HG03521 (cell line): Measurements from ENCODE around the gene H1-8.

Source experiments
- ATAC-seq: cut with Tn5 transposase; IDR thresholded peaks from one replicate; pipeline ENCODE4 v1.9.1; 2021; ENCODE audit warnings: mild to moderate bottlenecking, moderate library complexity; ENCODE audit not compliant: unreplicated experiment

H1-8 gene

DNA sequence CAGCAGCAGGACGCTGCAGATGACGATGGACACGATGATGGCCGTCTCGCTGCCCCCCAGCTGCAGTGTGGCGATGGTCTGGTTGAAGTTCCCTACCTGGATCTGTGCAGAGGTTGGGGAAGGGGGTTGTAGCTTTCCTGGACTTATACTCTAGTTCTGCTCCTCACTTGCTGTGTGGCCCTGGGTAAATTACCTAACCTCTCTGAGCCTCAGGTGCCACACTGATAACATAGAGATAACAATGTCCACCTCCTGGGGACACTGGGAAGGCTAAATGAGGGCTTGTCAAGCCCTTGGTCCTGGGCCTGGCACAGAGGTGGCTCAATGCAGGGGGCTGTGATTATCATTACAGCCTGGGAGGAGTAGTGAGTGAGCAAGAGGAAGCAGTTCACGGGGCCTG lies 26.9 kb downstream of the H1-8 start:
- no peak for ATAC-seq

DNA sequence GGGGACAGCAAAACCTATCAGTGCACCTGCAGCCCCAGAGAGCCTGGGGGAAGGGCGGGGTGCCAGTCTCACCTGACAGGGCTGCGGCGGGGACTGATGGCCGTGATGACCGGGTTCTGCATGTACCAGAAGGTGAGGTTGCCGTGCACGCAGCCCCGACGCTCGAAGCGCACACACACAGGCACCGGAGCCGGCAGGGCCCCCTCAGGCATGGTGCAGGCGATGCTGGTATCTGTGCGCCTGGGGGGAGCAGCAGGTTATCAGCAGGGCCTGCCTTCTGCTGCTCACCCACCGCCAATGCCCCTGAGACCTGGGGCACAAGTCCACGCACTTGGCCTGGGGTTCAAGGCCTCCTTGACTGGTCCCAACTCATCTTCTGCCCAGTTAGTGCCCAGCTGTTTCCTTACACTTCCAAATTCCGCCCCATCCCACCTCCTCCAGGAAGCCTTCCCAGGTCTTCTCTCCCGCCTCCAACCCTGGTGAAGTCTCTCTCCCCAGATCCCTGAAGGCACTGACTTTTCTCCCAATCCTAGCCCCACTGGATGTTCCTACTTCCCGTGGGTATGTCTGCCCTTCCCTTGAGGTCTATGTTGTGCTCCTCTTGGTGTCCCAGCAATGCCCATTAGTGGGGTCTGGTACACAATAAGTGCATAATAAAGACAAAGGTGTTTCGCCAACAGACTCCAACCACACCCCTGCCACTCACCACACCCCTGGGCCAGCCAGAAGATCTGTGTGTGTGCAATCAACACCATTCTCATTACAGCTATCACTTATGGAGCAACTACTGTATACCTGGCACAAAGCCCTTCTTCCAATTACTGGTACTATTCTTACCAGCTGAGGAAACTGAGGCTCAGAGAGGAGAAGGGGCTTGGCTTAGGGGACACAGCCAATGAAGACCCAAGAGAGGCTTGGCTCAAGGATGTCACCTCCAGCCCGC lies 28.9 kb downstream of the H1-8 start:
- no peak for ATAC-seq

DNA sequence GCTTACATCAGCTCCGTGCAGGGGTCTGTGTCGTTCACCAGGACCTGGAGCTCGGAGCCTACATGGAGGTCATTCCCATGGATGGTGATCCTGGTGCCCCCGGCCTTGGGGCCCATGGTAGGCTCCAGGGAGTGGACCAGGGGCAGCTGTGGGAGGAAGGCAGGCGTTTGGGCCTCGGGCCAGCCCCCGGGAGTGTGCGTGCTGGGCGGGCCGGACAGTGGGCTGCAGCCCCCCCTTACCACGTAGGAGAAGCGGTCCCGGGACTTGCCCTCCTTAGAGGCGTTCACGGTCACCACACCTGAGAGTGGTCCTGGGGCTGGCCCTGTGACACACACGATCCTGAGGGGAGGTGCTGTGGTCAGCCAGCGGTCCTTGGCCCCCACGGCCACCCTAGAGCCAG lies 29.6 kb downstream of the H1-8 start:
- no peak for ATAC-seq

DNA sequence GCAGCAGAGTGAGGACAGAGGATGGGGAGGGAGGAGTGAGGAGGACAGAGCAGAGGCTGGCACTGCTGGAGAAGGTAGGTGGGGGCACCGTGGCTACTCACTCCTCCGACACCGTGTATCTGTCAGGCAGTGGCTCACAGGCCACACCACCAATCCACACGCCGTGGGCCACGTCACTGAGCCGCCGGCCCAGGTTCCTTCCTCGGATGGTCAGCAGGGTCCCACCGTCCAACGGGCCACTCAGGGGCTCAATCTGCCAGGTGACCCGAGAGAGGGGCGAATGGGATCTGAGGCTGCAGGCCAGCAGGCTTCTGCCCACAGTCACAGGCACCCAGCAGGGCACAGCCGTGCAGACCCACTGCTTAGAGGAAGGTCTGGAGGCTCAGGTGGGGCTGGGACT lies 30.5 kb downstream of the H1-8 start:
- no peak for ATAC-seq

DNA sequence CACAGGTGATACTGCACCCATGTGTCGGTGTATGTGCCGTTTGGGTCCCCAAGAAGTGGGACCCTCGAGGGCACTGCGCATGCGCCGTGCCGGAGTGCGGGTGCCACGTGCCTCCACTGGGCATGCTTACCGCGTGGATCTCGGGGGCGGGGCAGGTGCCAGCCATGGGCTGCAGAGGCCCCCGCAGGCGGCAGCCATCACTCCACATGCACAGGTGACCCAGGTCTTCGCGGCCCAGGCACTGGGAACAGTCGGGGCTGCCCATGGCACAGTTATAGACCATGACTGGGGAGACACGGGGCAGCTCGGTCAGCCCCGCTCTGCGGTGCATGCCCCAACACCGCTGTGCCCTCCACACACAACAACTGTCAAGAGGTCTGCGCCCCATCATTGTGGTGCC lies 31.2 kb downstream of the H1-8 start:
- ATAC-seq: no peak

DNA sequence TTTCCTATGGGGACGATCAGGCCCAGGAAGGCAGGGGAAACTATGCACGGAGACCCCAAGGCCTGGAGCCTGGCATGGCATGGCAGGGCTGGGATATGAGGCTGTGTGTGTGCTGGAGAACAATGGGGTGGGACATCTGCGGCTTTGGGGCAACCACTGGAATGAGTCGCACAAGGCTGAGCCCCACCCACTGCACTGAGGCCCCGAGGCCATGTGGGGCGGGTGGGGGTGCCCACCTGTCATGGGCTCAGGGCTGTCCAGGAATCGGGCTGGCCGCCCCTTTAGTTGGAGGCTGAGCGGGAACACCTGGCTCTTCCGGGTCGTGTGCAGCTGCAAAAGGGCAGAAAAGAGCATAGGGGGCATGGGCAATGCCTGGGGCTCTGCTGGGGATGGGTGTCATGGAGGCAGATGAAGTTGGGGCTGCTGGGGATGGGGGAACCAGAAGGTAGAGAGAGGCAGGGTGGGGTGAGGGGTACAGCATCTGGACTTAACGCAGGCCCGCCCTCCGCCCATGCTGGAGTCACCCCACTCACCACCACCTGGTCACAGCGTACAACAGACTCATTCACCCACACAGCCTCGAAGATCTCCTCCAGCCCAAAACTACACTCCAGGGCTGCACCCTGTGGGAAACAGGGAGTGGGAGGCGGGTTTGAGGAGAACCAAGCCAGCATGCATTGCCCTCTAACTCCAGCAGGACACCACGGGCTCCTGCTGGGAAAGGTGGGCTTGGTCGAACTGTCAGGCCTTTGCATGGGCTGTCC lies 32.4 kb downstream of the H1-8 start:
- ATAC-seq: no peak

DNA sequence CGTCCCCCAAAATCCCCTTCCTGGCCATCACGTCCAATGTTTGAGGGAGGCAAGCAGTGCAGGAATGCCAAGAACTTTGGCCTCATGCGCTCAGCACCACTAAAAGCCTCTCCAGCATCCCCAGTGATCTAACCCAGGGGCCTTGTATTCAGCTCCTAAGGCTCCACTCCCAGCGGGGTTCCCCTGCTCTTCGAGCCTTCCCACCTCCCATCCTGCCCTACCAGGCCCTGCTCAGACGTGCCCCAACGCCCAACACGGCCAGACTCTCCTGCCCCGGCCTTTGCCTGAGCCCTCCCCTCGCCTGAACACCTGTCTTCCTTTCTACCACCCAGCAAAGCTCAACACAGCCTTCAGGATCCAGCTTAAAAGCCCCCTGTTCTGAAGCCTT lies 33.0 kb downstream of the H1-8 start:
- no peak for ATAC-seq

DNA sequence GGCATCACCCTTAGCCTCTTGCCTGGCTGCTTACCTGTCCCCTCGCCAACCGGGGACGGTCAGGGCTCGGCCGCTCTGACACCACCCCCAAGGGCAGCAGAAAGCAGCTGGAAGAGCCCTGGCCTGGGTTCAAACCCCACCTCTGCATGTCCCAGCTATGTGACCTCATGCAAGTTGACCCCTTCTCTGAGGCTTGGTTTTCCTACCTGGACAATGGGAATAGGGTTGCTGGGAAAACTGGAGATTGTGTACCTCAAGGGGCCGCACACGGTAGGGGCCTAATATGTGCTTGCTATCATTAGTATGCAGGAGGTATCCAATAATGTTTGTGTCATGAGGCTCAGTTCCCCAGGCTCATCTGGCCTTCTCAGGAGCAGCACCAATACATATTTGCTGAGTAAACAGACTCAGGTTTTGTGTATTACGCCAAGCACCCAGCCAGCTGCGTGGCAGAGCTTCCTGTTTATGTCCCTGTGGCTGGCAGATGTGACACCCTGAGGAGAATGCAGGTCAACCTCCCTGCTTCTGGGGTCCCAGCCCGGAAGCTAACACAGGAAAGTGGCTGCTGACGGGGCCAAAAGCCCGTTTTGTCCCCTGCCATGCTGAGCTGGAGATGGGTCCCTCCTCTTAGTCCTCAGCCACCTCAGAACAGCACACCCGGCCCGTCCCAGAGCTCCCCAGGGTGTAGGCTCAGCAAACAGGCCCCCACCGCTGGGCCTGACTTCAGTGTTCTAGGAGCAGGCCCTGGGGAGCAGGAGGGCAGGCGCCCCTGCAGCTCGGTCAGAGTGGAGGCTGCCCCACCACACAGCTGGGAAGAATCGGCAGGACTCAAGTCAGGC lies 33.8 kb downstream of the H1-8 start:
- ATAC-seq: no peak

DNA sequence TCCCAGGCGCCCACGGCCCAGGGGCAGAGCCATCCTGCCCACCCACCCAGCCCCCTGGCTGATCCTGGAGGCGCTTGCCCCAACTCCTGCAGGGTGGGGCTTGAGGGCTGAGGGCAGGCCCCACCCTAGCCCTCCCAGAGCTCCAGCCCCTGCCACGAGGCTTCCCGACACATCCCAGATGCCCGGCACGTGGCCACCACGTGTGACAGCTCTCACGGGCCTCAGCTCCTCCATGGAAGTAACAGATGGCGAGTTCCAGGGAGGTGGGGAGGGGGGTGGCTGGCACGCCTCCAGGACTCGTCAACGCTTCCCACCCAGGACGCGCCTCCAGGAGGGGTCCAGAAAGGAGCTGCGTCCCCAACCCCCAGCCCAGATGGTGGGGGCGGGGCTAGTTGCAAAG lies 34.4 kb downstream of the H1-8 start:
- no peak for ATAC-seq

DNA sequence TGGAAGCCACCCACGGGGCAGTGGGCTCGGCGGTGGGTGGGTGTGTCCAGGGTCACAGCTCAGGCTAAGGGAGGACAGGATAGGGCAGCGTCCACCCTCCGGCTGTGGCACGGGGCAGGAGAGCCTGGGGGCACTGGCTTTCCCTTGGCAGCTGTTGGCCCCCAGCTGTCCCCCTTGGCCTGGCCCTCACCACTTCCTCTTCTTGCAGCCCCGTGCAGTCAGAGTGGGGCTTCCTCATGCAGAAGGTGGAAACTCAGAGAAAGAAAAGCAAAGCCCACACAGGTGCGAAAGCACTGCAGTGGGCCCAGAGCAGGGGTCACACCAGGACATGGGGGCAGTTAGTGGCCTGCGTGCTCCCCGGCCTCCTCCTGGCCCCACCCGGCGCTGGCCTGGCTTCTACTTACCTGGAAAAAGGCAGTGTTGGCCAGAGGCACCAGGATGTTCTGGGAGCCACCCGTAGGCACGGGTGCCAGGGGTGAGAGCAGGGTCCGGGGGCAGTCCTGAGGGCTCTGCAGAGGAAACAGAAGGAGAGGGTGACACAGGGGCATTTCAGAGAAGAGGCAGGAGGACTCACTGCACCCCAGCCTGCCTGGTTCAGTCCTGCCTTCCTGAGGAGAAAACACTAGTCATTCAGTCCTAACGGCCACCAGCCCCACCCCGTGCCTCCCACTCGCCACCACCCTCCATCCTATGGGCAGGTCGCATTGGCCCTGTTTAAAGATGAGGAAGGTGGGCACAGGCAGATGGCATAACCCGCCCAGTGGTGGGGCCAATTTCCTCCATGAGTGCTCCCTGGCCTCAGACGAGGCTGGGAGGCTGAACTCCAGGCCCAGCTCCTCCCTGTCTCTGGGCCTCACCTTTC lies 35.2 kb downstream of the H1-8 start:
- no peak for ATAC-seq

DNA sequence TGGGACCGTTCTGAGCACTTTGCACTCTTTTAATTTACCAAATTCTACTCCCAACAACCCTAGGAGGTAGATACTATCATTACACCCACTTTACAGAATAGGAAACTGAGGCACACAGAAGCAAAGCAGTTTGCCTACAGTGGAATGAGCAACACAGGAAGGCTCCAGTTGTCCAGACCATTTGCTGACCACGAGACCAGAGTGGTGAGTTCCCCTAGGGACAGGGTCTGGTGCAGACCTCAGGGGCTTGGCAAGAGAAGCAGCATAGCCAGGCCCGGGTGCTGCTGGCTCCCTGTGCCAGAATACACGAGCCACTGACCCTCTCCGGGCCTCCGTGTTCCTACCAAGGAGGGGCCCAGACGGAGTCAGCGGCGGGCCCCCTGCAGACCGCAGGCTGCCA lies 37.0 kb downstream of the H1-8 start:
- no peak for ATAC-seq

DNA sequence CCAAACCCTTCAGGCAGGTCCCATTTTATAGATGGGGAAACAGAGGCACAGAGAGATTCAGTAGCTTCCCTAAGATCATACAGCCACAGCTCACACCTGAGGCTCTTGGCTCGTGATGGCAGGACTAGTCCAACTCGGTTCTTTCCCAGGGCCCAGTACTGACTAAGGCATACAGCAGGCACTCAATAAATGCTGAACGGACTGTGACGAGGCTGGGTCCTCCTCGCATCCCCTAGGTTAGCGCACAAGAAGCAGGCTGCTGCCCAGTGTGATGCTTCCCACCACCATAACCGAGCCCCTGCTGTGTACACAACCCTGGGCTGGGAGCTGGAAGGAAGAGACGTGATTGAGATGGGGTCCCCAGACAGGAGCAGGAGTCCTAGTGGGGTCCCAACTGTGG lies 38.6 kb downstream of the H1-8 start:
- ATAC-seq: no peak

DNA sequence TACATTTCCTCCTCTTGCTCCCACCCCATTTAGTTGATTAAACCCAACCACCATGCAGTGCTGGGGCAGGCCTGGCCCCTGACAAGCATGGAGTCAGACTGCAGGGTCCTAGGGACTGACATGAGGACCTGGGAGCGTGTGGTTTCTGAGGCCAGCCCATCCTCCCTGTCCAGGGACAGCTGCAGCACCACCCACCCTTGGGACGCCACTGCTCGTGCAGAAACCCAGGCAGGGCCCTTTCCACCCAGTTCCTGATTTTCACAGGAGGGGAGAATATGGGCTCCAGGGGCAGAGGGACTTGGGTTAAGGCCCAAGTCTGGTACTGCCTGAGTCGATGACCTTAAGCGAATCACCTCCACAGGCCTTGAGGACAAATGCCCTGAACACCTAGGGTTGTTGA lies 39.8 kb downstream of the H1-8 start:
- no peak for ATAC-seq

DNA sequence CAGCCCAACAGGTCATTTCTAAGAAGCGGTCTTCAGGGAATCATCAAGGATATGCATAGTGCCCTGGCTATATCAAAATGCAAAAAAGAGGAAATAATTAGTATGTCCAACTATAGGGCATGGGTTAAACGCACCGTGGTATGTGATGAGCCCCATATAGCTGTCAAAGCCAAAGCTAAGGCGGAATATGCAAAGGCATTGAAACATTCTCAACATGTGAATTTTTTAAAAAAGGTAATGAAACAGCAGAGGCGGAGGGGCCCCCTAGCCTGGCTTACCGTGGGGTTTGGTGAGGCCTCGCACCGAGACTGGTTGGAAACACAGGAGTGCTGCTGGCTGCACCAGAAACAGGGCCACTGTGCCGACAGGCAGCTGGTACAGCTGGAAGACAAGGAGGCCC lies 40.3 kb downstream of the H1-8 start:
- ATAC-seq: no peak

DNA sequence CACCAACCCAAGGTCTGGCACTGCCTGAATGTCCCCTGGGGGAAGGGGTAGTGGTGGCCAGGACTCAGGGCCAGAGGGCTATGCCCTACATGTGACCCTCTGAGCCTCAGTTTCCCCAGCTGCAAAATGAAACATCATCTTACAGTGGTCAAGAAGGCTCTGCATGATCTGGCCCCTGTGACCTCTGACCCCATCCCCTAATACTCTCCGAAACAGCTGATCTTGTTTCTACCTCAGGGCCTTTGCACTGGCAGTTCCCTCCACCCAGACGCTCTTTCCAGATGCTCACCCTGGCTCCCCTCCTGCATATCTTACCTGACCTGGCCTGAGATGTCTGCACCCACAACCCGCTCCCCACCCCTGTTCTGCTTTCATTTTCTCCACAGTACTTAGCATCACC lies 41.7 kb downstream of the H1-8 start:
- no peak for ATAC-seq

DNA sequence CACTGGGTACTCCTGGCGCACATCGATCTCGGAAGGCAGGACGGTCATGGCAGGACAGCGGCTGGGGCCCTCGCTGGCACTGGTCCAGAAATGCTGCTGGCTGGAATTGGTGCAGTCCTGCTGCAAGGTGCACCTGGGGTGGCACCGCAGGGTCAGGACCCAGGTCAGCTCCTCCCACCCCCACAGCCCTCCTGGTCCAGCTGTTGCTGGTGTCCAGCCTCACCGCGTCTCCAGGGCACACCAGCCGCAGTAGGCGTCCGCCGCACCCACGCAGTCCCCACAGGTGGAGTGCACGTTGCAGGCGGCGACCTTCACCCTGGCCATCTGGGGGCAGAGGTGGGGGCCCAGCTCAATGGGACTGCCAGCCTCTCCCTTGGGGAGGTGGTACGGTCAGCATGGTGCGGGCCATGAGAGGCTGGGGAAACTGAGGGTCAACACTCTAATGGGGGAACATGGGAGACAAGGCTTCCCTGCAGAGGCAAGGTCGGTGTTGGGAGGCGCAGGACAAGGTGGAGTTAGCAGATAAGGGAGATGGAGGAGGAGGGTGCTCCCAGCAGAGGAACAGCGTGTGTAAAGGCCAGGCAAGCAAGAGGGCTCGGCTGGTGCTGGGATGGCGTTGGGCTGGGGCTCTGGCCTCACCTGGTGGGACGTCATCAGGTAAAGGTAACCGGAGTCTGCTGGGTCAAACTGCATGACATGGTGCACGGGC lies 43.1 kb downstream of the H1-8 start:
- ATAC-seq: no peak

DNA sequence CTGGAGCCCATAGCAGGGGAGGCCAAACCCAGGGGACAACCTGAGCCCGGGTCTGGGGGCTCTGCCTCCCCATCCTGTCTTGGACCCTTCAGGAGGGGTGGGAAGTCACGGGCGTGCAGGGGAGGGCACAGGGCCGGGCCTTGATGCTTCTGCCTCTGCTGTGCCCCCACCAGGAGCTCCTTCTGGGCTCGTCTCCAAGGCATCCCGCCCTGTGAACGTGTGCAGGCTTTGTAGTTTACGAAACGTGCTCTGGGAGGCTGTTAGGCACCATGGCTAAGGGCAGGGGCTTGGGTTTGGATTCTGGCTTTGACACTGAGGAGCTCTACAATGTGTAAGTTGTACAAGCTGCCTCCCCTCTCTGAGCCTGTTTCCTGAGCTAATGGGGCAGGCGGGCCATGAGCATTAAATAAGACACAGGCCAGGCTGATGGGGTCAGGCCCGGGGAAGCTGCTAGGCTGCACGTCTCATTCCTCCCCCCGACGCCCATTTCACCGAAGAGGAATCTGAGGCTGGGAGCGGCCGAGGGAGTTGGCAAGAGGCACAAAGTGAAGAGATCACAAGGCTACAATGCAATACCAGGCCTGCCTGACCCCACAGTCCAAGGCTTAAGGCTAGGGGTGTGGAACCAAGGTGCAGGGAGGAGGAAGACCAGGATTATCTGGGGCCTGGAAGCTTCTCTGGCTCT lies 43.9 kb downstream of the H1-8 start:
- ATAC-seq: no peak

DNA sequence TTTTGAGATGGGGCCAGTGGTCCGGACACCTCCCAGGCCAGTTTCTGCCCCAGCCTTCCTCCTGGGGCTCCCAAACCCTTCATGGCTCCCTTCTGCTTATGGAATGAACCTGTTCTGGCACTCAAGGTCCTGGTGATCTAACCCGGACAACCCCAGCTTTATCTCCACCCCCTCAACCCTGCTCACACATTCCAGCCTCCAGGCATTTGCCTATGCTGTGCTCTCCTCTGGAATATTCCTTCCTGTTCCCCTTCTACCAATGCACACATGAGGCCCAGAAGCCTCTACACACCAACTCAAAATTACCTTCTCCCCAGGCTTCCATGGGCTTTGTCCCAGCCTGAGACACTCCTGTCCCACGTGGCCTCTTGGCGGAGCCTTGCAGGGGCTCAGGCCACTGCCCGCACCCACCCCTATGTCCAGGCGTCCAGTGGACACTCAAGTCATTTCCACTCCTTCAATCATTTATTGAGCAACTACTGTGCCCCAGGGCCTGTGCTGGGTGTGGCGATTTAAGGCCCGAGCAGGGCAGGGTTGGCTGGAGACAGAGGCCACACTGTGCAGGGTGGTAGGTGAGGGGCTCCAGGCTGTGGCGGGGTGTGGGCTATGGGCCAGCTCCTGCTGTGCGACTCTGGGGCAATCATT lies 44.7 kb downstream of the H1-8 start:
- no peak for ATAC-seq

DNA sequence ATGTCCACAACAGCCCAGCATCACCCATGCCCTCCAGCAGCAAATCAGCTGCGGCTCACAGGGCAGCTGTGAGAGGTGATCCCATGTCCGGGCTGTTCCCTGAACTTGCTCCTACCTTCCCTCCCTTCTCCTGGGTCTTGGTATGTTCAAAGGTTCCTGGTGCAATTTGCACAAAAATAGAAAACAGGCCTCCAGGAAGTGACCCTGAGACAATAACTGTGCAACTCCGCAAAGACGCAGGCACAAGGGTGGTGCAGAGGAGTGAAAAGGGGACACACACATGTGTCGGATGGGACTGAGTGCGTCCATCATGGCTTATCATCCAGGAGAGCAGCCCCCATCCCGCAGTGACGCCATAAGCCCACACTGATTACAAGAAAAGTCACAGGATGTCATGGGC lies 47.2 kb downstream of the H1-8 start:
- no peak for ATAC-seq
